ACC112 (cell line): Measurements from ENCODE around the gene PPP2R3B.

Source experiments
- H2AFZ ChIP-seq: fragments of 200-600 bp; sonication (generic); one replicate; pipeline ENCODE4 v1.6.0; 2017; ENCODE audit warnings: antibody characterized with exemption, low read length; ENCODE audit not compliant: unreplicated experiment
- H3K27ac ChIP-seq: fragments of 200-600 bp; sonication (generic); 2 replicates; pipeline ENCODE4 v1.5.1; 2014; ENCODE audit warnings: low read depth, mild to moderate bottlenecking, antibody characterized with exemption, low read length, moderate library complexity
- H3K27me3 ChIP-seq: fragments of 200-600 bp; sonication (generic); 2 replicates; pipeline ENCODE4 v1.6.1; 2014; ENCODE audit warnings: mild to moderate bottlenecking, antibody characterized with exemption, low read length, moderate library complexity, mixed read lengths; ENCODE audit not compliant: insufficient read depth
- H3K36me3 ChIP-seq: fragments of 200-600 bp; sonication (generic); 2 replicates; pipeline ENCODE4 v1.6.1; 2016; ENCODE audit warnings: mild to moderate bottlenecking, antibody characterized with exemption, low read length, moderate library complexity, mixed read lengths; ENCODE audit not compliant: insufficient read depth
- H3K4me1 ChIP-seq: fragments of 200-600 bp; sonication (generic); one replicate; pipeline ENCODE4 v1.6.1; 2016; ENCODE audit warnings: low read length, mixed read lengths; ENCODE audit not compliant: insufficient read depth, unreplicated experiment, control insufficient read depth
- H3K4me3 ChIP-seq: fragments of 200-600 bp; sonication (generic); 2 replicates; pipeline ENCODE4 v1.5.1; 2014; ENCODE audit warnings: mild to moderate bottlenecking, low read depth, low read length
- H3K79me2 ChIP-seq: fragments of 200-600 bp; sonication (generic); one replicate; pipeline ENCODE4 v1.6.0; 2016; ENCODE audit warnings: low read length; ENCODE audit not compliant: control insufficient read depth, unreplicated experiment, insufficient read depth

The PPP2R3B gene

GRCh38 chrX:369563-370101 lies 17.1 kb downstream of the PPP2R3B start:
- Histone ChIP-seq H3K27me3 (peaks cover 28% of the 10 kb centered on the region), H3K4me3 (no peak overlapping the region), H2AFZ (no peak overlapping the region), H3K27ac (no peak overlapping the region), H3K36me3 (no peaks in the 10 kb centered on the region), H3K79me2 (peaks cover 15% of the 10 kb centered on the region), H3K4me1 (peaks cover 7% of the 10 kb centered on the region)

GRCh38 chrX:368811-369562 lies 17.7 kb downstream of the PPP2R3B start:
- Histone ChIP-seq H2AFZ (no peak overlapping the region), H3K79me2 (peaks cover 15% of the 10 kb centered on the region), H3K4me1 (peaks cover 7% of the 10 kb centered on the region), H3K4me3 (no peak overlapping the region), H3K27me3 (peaks cover 21% of the 10 kb centered on the region), H3K27ac (no peak overlapping the region), H3K36me3 (no peaks in the 10 kb centered on the region)

- Histone ChIP-seq H2AFZ (no peak overlapping the region), H3K4me3 (no peak overlapping the region), H3K4me1 (peaks cover 7% of the 10 kb centered on the region), H3K79me2 (peaks cover 21% of the 10 kb centered on the region), H3K27me3 (peaks cover 12% of the 10 kb centered on the region), H3K27ac (no peak overlapping the region), H3K36me3 (no peaks in the 10 kb centered on the region)
These were observed 18.8 kb downstream of the PPP2R3B start for GRCh38 chrX:367866-368265.

- H3K79me2 ChIP-seq, result peaks cover 21% of the 10 kb centered on the region
- no peak overlapping the region for H3K4me3 ChIP-seq
- no peak overlapping the region for H2AFZ ChIP-seq
- H3K36me3 ChIP-seq, result no peaks in the 10 kb centered on the region
- H3K27ac ChIP-seq, result no peak overlapping the region
- peaks cover 7% of the 10 kb centered on the region for H3K27me3 ChIP-seq
- peaks cover 7% of the 10 kb centered on the region for H3K4me1 ChIP-seq
These were observed 19.4 kb downstream of the PPP2R3B start for GRCh38 chrX:367349-367748.

- H3K4me3 ChIP-seq, result no peak overlapping the region
- H2AFZ ChIP-seq, result no peak overlapping the region
- H3K27ac ChIP-seq, result no peak overlapping the region
- H3K79me2 ChIP-seq, result peaks cover 6% of the 10 kb centered on the region
- no peaks in the 10 kb centered on the region for H3K27me3 ChIP-seq
- peaks cover under 1% of the 10 kb centered on the region for H3K4me1 ChIP-seq
- H3K36me3 ChIP-seq, result peaks cover 22% of the 10 kb centered on the region
These were observed 22.9 kb downstream of the PPP2R3B start for GRCh38 chrX:363621-364375.

- Histone ChIP-seq H3K27ac (no peak overlapping the region), H3K27me3 (no peaks in the 10 kb centered on the region), H3K79me2 (peaks cover 6% of the 10 kb centered on the region), H3K4me3 (no peak overlapping the region), H3K36me3 (peaks cover 28% of the 10 kb centered on the region), H2AFZ (no peak overlapping the region), H3K4me1 (no peaks in the 10 kb centered on the region)
These were observed 23.6 kb downstream of the PPP2R3B start for GRCh38 chrX:362937-363620.

- peaks cover 5% of the 10 kb centered on the region for H3K4me1 ChIP-seq
- H3K27ac ChIP-seq, result no peak overlapping the region
- H3K4me3 ChIP-seq, result no peak overlapping the region
- peaks cover 6% of the 10 kb centered on the region for H3K79me2 ChIP-seq
- H3K27me3 ChIP-seq, result no peaks in the 10 kb centered on the region
- H3K36me3 ChIP-seq, result peaks cover 31% of the 10 kb centered on the region
- H2AFZ ChIP-seq, result no peak overlapping the region
These were observed 24.4 kb downstream of the PPP2R3B start for GRCh38 chrX:362351-362750.

- H3K27ac ChIP-seq, result no peak overlapping the region
- H2AFZ ChIP-seq, result no peak overlapping the region
- H3K36me3 ChIP-seq, result peaks cover 31% of the 10 kb centered on the region
- H3K27me3 ChIP-seq, result no peaks in the 10 kb centered on the region
- peaks cover 11% of the 10 kb centered on the region for H3K79me2 ChIP-seq
- peaks cover 8% of the 10 kb centered on the region for H3K4me1 ChIP-seq
- no peak overlapping the region for H3K4me3 ChIP-seq
These were observed 25.2 kb downstream of the PPP2R3B start for GRCh38 chrX:361231-362145.

GRCh38 chrX:360496-361150 lies 26.1 kb downstream of the PPP2R3B start:
- no peak overlapping the region for H3K4me3 ChIP-seq
- peaks cover 8% of the 10 kb centered on the region for H3K4me1 ChIP-seq
- H3K79me2 ChIP-seq, result peaks cover 14% of the 10 kb centered on the region
- H2AFZ ChIP-seq, result no peak overlapping the region
- H3K27ac ChIP-seq, result no peak overlapping the region
- no peaks in the 10 kb centered on the region for H3K27me3 ChIP-seq
- peaks cover 31% of the 10 kb centered on the region for H3K36me3 ChIP-seq
